Smooth muscle cell (in vitro differentiated cells): ENCODE results near the gene NTN1. TPM values are rescaled to one million over a fixed set of nuclear protein-coding genes. Genes with fewer than 3 reads are reported as not detected.

Experiments used
- DNase-seq: peaks from one replicate; lab custom pipeline; 2025; ENCODE audit not compliant: unreplicated experiment; lab: John Stamatoyannopoulos, UW
- H2AFZ ChIP-seq: fragments of 200-600 bp; sonication (generic); 2 replicates; pipeline ENCODE4 v1.6.0; 2016; ENCODE audit warnings: antibody characterized with exemption, low read depth, mild to moderate bottlenecking
- H3F3A ChIP-seq: fragments of 200-600 bp; sonication (generic); 2 replicates; pipeline ENCODE4 v1.6.0; 2017; ENCODE audit warnings: antibody characterized with exemption, low read depth
- H3K27ac ChIP-seq: fragments of 200-600 bp; sonication (generic); 2 replicates; pipeline ENCODE4 v1.5.1; 2016; ENCODE audit warnings: low read depth, mild to moderate bottlenecking
- H3K27me3 ChIP-seq: fragments of 200-600 bp; sonication (generic); 2 replicates; pipeline ENCODE4 v1.6.1; 2016; ENCODE audit warnings: low read depth, mild to moderate bottlenecking
- H3K36me3 ChIP-seq: fragments of 200-600 bp; sonication (generic); 2 replicates; pipeline ENCODE4 v1.5.1; 2016; ENCODE audit warnings: low read depth
- H3K4me1 ChIP-seq: fragments of 200-600 bp; sonication (generic); 2 replicates; pipeline ENCODE4 v1.5.1; 2016; ENCODE audit warnings: low read depth
- H3K4me2 ChIP-seq: fragments of 200-600 bp; sonication (generic); 2 replicates; pipeline ENCODE4 v1.6.0; 2016; ENCODE audit warnings: mild to moderate bottlenecking
- H3K4me3 ChIP-seq: fragments of 200-600 bp; sonication (generic); 2 replicates; pipeline ENCODE4 v1.5.1; 2016; ENCODE audit warnings: mild to moderate bottlenecking
- H3K79me2 ChIP-seq: fragments of 200-600 bp; sonication (generic); 2 replicates; pipeline ENCODE4 v1.6.0; 2016; ENCODE audit warnings: low read depth, mild to moderate bottlenecking
- H3K9ac ChIP-seq: fragments of 200-600 bp; sonication (generic); 2 replicates; pipeline ENCODE4 v1.6.0; 2016; ENCODE audit warnings: low read depth
- H3K9me3 ChIP-seq: fragments of 200-600 bp; sonication (generic); replicated peaks from 2 replicates; pipeline ENCODE4 v1.5.1; 2016; ENCODE audit warnings: low read depth
- H4K20me1 ChIP-seq: fragments of 200-600 bp; sonication (generic); 2 replicates; pipeline ENCODE4 v1.6.0; 2016; ENCODE audit warnings: low read depth
- CTCF ChIP-seq: fragments of 200-600 bp; sonication (generic); IDR thresholded peaks from 2 replicates; pipeline ENCODE4 v1.5.1; 2017; ENCODE audit warnings: borderline replicate concordance, mild to moderate bottlenecking, antibody characterized with exemption; ENCODE audit not compliant: insufficient read depth, poor library complexity, severe bottlenecking
- WGBS: methylation state at CpG from one replicate; pipeline ENCODE4 v1.1.7; 2016; ENCODE audit warnings: low lambda C conversion rate; 5-methylcytosine and 5-hydroxymethylcytosine counted together
- polyA plus RNA-seq: library from polyadenylated mRNA; unstranded; fragments of >200 nt; fragmentation: Nextera tagmentation; extraction: Ambion mirVana; gene quantifications from 2 replicates; pipeline ENCODE4 v1.2.1, GENCODE V29; 2016
- total RNA-seq: library from RNA; depleted of rRNA; stranded (reverse); fragments of >200 nt; gene quantifications from 2 replicates; pipeline ENCODE4 v1.2.3, GENCODE V29; 2014

NTN1 gene
- total and polyA plus RNA-seq, 2 experiments from 2014 or later: 0.07 to 0.72 TPM

- 58% methylated on average over 8 of the region's 8 CpGs for WGBS
- H3K27me3 ChIP-seq: peaks cover 87% of the 10 kb centered on the region
- H2AFZ ChIP-seq: no peak overlapping the region
- H4K20me1 ChIP-seq: peaks cover 5% of the 10 kb centered on the region
- no peaks in the 10 kb centered on the region for H3K9me3 ChIP-seq
- H3K9ac ChIP-seq: no peak overlapping the region
- H3K36me3 ChIP-seq: no peaks in the 10 kb centered on the region
- H3K79me2 ChIP-seq: no peaks in the 10 kb centered on the region
- no peak overlapping the region for H3K27ac ChIP-seq
- H3K4me1 ChIP-seq: peaks cover 12% of the 10 kb centered on the region
- TF ChIP-seq CTCF: no peak
- DNase-seq: no peak
- H3K4me2 ChIP-seq: no peak overlapping the region
- H3F3A ChIP-seq: no peaks in the 10 kb centered on the region
- no peak overlapping the region for H3K4me3 ChIP-seq
These were observed 5.4 kb downstream of the NTN1 start for GRCh38 chr17:9026741-9027140.

GRCh38 chr17:9028202-9028987 is 7.1 kb downstream of the NTN1 start:
- no peak for TF ChIP-seq CTCF
- Histone ChIP-seq H2AFZ (no peak overlapping the region), H3K79me2 (no peaks in the 10 kb centered on the region), H3K9me3 (no peaks in the 10 kb centered on the region), H3K9ac (no peak overlapping the region), H3K27me3 (peaks cover 74% of the 10 kb centered on the region), H3K4me2 (no peak overlapping the region), H4K20me1 (no peaks in the 10 kb centered on the region), H3K36me3 (no peaks in the 10 kb centered on the region), H3K27ac (no peak overlapping the region), H3K4me1 (peaks cover 8% of the 10 kb centered on the region), H3F3A (no peaks in the 10 kb centered on the region), H3K4me3 (no peak overlapping the region)
- no peak for DNase-seq
- 74% methylated on average over 11 of the region's 11 CpGs for WGBS

- 87% methylated on average over 13 of the region's 13 CpGs for WGBS
- no peak overlapping the region for H3K4me2 ChIP-seq
- H2AFZ ChIP-seq: no peak overlapping the region
- no peaks in the 10 kb centered on the region for H3K9me3 ChIP-seq
- no peaks in the 10 kb centered on the region for H3K36me3 ChIP-seq
- DNase-seq: no peak
- H3K4me3 ChIP-seq: no peak overlapping the region
- no peaks in the 10 kb centered on the region for H3F3A ChIP-seq
- no peak overlapping the region for H3K27ac ChIP-seq
- no peak for TF ChIP-seq CTCF
- peaks cover 8% of the 10 kb centered on the region for H3K4me1 ChIP-seq
- H4K20me1 ChIP-seq: no peaks in the 10 kb centered on the region
- H3K79me2 ChIP-seq: no peaks in the 10 kb centered on the region
- H3K9ac ChIP-seq: no peak overlapping the region
- H3K27me3 ChIP-seq: peaks cover 67% of the 10 kb centered on the region
These were observed 7.8 kb downstream of the NTN1 start for GRCh38 chr17:9028988-9029570.
